NCI-H2081 treated with DMSO at 0.1 percent for 48 hours (cell line): ENCODE measurements around the gene PSMB2.
A peak's percentile ranks its signal among the peaks of the same experiment; 100 is the strongest.
"Not testable (repeated sequence)": the region's sequence is repeated elsewhere in the genome, so short reads cannot be mapped to it uniquely, and the experiment has no call there.

Experiments
- DNase-seq: peaks from one replicate; lab custom pipeline; 2025; lab: John Stamatoyannopoulos, UW

PSMB2 gene

DNA sequence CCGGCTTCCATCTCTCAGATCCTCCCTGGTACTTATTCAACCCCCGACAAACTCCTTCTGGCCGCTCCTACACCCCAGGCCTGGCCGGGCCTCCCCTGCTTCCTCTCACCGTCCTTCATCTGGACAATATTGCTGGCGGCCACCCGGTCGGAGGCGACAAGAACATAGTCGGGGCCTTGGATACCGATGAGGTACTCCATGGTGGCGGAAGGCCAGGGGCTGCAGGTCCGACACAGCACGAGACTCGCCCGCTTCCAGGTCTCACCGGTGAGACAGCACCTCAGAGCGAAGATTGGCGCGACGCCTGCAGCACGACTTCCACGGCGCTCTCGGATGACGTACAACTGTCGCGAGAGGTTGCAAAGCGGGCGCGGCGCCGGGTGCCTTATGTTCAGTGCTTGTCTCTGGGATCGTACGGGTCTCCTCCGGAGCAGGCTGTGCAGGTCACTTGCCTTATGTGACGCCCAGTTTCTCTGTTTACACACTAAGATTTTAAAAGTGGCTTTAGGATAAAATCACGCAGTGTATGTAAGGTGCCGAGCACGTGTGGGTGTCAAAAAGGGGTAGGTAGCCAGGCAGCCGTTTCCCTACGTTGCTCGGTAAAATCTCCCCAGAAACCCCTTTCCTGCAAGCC lies at the start of gene PSMB2:
Gene PSMB2 (minus strand): TSS at position 294 of the 634 bp plus-strand sequence. CDS start 94 bp downstream, at position 200.
- DNase-seq = peak; percentile 96

DNA sequence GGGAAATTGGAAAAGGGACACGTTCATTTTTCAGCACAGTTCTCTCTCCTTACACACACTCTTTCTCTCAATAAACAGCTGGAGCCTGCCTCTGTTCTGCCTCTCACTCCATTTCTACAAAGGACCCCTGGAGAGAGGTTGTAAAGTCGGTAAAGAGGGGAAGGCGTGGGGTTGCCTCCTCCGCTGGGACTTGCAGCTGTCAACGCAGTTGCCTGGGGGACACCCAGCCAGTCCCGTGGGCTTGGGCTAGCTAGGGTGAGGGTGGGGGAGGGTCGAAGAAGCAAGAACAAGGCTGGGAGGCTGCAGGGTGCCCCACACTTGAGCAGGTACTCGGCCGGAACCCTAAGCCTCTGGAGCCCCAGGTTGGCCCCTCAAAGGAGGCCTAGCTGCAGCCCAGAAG lies 49.8 kb upstream of the PSMB2 start:
- DNase-seq = peak; percentile 17

DNA sequence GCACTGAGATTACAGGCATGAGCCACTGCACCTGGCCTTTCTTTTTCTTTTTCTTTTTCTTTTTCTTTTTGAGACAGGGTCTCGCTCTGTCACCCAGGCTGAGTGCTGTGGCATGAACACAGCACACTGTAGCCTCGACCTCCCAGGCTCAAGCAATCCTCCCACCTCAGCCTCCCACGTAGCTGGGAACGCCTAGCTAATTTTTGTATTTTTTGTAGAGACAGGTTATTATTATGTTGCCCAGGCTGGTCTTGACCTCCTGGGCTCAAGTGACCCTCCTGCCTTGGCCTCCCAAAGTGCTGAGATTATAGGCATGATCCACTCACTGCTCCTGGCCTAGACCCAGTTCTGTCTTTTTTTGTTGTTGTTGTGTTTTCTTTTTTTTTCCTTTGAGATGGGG lies 48.8 kb upstream of the PSMB2 start:
- not testable (repeated sequence) for DNase-seq

DNA sequence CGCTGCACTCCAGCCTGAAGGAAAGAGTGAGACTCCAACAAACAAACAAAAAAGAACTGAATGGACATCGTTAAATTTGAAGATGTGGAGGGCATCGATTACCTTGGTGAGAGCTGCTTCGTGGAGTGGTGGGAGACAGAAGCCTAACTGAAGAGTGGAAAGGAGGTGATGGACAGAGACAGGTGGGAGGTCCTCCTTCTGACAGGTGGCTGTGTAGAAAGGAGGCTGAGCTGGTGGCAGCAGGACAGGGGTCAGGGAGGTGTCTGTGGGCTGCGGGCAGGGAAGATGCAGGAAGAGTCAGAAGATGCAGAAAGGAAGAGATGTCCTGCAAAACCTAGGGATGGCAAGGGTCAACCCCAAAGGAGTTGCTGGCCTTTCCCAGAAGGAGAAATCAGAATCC lies 46.8 kb upstream of the PSMB2 start:
- DNase-seq = no peak

DNA sequence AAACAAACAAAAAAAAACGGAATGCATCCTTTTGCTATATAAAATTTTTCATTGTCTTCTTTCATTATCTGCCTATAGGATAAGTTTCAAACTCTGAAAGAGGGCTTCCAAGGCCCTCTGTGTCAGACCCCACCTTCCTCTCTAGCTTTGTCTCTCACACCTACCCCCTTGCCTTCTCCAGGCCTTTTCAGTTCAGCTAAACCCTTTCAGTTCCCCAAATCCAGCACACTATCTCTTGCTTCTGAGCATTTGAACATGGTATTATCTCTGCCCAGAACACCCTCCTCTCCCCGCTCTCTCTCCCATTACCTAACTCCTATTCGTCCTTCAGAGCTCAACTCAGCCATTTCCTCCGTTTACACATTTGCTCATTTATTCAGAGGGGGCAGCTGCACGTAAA lies 41.7 kb upstream of the PSMB2 start:
- no peak for DNase-seq

DNA sequence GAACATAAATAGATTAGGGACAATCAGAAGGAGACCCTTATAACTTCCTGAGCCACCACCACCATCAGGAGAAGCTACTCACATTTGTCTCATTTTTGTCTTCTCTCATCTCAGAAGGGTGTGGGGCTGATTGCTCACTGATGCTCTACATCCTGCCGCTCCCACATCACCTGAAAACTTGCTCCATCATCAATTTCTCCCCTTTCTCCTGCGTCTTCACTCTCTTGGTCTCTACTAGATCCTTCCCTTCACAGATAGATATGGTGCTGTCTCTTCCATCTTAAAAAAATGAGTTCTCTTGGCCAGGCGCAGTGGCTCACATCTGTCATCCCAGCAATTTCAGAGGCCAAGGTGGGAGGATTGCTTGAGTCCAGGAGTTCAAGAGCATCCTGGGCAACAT lies 38.9 kb upstream of the PSMB2 start:
- DNase-seq = no peak

DNA sequence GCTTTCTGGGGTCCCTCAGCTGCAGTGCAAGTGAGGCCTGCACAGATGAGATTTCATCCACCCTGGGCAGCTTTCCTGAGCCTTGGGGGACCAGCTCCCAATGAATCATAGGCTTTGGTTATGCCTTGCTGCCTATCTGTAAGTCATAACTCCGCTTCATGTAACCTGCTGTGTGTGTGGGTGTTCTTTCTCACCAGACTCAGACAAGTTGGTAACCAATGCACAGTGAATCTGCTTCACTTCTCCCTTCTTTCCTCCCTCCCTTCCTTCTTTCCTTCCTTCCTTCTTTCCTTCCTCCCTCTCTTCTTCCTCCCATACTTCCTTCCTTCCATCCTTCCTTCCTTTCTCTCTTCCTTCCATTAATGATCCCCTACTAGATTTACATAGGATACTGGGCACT lies 34.4 kb upstream of the PSMB2 start:
- no peak for DNase-seq

DNA sequence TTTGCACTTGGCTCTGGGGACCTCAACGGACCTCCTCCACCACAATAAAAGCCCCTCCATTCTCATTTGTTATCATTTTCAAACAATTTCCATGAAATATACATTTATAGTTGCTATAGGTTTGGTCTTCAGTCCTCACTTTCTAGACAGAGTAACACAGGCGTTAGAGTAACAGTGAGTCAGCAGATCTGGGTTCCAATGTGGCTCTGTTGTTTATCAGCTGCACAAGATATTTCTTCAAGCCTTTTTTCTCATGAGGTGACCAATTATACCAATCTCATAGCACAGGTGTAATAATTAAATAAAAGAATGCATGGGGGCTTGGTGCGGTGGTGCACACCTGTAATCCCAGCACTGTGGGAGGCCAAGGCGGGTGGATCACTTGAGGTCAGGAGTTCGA lies 32.8 kb upstream of the PSMB2 start:
- DNase-seq = no peak

DNA sequence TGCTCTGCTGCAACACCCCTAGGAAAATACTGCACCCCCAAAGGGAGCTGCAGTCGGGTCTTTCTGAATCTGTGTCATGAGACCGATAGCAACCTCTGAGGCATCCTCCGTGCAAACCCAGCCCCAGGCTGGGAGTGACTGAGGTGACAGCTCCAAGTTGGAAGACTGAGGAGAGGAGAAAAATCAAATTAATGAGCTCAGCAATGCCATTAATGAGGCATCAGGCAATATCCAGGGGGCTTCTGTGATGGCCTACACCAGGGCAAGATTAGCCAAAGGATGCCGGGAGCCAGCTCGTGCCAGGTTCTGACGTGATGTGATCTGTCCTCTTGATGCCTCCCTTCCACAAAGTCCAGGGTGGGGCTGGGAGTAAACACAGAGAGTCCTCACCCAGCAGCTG lies 30.8 kb upstream of the PSMB2 start:
- DNase-seq = no peak

DNA sequence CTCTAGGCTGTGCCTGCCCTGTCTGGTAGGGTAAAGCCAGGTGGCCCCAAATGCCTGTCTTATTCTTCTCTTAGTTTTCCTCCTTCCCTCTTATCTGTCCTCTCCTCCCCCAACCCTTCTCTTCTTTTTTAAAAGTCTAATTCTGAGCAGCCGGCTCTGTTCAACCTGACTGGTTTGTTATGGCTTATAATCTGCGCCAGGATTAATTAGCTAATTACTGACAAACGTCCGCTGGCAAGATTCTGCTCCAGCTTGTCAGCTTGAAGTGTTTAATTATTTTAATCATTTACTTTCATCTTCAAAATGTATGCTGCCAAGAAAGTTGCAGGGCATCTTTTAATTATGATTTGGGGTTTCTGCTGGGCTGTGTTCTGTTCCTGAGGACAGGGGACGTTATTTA lies 27.2 kb upstream of the PSMB2 start:
- DNase-seq = no peak

DNA sequence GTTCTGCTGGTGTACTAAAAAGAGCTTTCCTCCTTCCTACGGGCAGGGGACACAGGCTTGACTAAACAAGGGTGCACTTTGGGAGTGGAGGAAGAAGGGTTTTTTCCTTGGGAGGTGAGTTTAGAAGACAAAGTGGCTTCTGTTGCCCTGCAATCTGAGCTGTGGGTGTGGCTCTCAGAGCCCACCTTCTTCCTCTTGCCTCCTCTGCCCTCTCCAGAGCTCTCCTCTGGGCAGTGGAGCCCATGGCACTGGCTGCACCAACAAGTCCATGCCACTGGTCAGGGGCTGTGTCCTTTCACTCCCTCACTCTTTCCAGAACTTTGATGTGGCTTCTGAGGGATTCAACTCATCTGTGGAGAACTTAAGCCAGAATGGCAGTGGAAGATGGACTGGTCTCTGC lies 25.6 kb upstream of the PSMB2 start:
- no peak for DNase-seq

DNA sequence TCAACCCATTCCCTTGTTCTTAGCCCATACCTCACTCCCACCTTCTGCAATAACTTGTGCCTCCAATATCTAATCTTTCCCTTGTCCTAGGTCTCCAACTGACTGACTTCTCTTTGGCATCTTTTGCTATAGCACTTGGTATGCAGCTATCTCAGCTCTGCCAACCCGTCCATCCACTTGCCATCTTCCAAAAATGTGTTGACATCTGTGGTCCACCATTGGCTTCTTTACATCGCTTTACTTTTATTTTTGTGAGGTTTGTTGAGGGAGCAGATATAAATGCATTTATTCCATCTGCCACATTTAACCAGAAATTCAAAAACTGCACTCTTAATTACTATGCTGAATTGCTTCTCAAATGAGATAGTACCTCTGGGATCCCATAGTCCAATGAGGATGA lies 24.9 kb upstream of the PSMB2 start:
- no peak for DNase-seq

DNA sequence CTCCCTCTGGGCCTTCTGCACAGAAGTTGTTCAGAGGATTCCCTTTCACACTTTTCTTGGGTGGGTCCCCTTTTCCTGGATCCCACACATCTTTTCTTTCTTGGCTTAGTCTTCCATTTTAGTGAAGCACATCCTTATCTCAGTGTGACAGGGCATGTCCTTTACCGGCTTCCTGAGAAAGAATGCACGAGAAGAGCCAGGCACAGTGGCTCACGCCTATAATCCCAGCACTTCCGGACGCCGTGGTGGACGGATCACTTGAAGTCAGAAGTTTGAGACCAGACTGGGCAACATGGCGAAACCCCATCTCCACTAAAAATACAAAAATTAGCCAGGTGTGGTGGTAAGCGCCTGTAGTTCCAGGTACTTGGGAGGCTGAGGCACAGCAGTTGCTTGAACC lies 22.1 kb upstream of the PSMB2 start:
- DNase-seq = no peak

DNA sequence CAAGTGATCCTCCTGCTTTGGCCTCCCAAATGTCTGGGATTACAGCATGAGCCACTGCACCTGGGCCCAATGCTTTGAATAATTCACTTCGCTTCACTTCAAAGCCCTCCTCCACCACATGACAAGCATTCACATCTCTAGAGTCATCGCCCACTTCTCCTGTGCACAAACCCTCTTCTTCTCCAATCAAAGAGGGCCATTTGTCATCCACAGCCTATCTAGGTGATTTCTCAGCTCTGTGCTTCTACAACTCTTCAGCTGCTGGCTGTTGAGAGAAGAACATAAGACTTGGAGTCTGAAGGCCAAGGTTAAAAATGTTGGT lies 20.1 kb upstream of the PSMB2 start:
- DNase-seq = no peak

DNA sequence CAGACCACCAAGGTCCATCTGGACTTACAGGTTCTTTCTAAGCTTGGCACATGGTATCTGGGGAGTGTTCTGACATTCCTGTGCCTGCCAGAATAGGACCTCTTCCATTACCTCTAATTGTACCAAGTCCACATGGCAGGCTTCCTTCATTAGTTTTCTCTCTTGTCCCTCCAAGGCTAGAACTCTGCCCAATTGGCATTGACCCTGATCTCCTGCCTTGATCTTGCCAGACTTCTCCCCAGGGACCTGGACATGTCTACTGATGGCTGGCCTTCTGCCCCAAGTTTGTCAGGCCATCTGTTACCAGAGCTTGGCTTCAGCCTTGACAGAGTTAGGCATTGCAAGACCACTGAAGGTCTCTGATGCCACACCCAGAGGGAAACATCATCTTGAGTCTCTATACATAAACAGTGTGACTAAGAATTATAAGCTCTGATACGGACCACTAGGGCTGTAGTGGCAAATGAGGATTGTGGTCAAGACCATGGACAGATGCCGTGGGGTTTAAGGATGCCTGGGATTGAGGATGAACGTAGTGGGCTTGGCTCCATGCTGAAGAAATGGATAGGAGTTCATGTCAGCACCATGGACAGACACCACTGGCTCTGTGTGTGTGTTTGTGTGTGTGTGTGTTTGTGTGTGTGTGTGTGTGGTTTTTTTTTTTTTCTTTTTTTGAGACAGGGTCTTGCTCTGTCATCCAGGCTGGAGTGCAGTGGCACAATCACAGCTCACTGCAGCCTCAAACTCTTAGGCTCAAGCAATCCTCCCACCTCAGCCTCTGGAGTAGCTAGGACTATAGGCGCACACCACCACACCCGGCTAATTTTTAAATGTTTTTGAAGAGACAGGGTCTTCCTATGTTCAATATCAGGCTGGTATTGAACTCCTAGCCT lies 19.5 kb upstream of the PSMB2 start:
- DNase-seq = no peak

DNA sequence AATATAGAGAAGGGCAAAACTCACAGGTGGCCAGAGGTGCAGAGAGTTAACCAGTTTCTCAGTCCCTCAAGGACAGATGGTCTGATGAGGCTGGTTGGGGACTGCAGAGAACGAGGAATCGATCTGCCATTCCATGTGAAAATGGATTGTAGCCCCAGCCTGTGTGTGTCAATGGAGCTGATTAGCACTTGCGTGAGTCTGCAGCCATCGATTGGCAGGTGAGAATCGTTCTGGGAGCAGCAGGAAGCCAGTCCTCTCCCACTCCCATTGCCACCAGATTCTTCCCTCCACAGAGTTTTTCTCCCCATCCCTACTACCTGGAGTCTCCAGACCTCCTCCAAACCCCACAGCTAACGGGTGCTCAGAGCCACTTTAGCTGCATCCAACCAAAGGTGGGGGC lies 18.3 kb upstream of the PSMB2 start:
- no peak for DNase-seq

DNA sequence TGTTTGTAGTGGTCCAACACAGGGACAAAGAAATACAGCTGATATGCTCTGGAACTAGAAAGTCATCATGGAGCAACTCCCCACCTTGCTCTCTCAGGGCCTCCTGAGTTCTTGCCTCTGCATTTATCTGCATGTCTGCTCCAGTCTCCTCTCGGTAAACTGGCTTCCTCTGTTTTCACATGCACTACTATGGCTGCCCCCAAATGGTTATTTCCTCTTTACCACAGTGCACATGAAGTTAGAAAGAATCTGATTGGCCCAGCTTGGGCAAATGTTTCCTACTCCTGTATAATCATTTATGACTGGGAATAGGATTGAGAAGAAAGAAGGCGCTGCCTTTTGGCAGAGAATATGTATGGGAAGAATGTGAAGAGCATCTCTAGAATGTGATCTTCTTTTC lies 16.5 kb upstream of the PSMB2 start:
- no peak for DNase-seq

DNA sequence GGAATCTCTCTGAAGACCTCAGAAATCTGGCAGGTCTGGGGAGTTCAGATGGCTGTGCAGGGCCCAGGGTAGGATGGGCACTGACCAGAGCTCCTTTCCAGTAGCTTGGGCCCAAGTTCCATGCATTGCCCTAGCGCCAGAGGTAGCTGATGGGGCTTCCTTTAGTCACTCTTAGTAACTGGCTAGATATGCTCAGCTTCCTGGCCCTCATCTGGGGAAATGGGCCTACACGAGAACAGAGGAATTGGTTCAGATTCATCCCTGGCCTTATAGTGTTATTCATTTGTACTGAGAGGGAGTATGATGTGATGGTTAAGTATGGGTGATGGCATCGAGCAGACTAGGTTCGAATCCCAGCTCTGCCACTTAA lies 15.5 kb upstream of the PSMB2 start:
- no peak for DNase-seq

DNA sequence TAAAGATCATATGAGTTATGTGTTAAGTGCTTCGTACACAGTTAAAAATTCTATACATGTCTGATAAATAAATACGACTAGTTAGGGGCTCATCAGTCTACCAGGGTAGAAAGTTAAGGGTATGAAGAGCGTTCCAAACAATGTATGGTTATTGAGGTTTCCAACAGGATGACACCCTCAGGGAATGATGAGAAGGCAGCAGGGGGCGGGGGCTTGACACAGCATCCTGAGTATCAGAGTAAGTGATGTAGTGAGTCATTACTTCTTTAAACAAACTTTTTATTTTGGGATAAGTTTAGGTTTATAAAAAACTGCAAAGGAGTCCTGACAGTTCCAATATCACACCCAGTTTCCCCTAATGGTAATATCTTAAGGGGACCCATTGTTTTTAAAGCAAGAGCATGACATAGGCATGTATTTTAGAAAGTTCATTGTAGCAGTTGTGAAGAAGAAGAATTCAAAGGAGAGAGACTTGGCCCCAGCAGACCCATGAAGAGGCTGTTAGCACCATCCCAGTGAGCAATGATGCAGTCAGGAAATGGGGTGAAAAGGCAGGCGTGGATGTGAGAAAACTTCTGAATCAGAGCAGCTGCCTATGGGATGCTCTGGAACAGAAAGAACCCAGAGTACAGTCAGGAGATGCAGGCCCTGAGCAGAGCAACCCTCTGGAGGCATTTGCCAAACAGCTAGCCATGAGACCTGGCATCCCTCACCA lies 15.0 kb upstream of the PSMB2 start:
- no peak for DNase-seq

DNA sequence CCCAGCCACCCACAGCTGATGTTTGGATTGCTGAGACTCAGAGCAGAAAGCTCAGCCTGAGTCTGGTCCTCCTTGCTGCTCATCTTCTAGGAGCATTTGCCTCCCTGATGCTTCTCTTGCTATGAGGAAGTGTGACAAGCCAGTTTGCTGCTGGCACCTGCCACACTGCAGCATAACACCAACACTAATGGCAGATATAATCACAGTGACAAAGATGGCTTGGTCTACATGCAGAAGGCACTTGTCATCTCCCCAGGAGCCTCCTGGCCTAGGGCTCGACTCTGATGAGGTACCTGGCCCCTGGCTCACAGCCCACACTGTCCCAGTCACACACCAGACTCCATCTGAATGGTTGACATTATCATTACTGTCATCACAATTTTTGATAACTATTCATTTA lies 13.9 kb upstream of the PSMB2 start:
- no peak for DNase-seq

DNA sequence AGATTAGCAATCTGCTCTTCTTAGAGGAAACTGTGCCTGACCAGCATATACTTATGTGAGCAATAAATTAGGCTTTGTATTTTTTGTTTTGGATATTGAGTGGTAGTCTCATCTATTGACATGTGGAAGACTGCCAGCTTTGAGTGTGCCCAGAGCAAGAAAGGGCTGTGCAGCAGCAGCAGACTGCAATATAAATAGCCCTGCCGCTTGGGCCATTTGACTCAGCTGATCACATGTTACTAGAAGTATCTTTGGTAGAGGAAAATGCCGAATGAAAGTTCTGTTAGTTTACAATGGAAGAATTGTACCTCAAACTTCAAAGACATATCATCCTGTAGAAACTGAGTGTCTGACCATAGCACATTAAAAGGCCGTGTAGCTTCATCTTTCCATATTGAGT lies 9.1 kb upstream of the PSMB2 start:
- no peak for DNase-seq

DNA sequence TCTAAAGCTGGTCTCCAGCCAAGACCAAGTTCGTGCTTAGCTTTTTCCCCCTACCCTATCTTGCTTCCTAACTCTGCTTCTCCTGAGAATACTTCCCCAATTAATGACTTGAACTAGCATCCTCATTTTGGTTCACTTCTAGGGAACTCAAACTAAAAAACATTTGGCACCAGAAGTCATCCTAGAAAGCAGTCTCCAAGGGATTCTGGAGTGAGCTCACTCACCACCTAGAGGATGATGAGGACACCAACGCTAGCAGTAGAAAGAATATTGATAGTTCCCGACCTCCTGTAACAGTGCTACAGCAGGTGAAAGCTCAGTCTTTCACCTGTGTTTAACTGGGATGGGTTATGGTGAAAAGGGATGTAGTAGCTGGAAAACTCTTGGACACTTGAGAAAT lies 4.7 kb upstream of the PSMB2 start:
- no peak for DNase-seq

DNA sequence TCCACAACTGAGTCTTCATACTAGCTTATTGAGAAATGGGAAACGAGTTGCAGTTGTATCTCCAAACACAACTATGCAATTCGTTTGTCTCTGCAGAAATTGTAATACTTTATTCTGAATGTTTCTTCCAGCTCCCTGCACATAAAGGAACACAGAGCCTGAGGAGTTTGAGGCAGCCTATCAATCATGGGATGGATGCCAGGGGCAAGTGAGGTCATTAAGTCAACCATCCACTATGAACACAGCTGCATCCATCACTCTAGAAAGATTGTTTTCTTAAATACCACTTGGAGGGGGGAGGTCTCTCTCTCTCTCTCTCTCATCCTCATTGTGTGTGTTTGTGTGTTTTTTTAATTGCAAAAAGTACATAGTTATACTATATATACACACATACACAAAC lies 2.9 kb upstream of the PSMB2 start:
- no peak for DNase-seq
